Right lobe of liver (tissue), 4 donors: Measurements from ENCODE around the gene PTPN13.

Experiments used
- CTCF ChIP-seq, 4 donors: fragments of 200-600 bp in 3 of 4; fragments of 450-650 bp in 1 of 4; IDR thresholded peaks; one replicate each; pipeline versions ENCODE4 v1.5.1 to v1.8.0; 2016 to 2022; ENCODE audit warnings: antibody characterized with exemption in 4 of 4, mild to moderate bottlenecking in 2 of 4
- POLR2A ChIP-seq: fragments of 450-650 bp; IDR thresholded peaks from one replicate; pipeline ENCODE4 v1.6.1; 2017; ENCODE audit warnings: antibody characterized with exemption, mild to moderate bottlenecking
- donor health status: DM: no; HTN: no; CAD: no.
- donor health status: DM: no; HTN: no; CAD: no.
- donor health status: DM: no; HTN: yes; CAD: no.

- TF ChIP-seq POLR2A (no peak), CTCF (IDR thresholded peaks at IDR 0.05) (peak; percentile 18 to 32 (median 22))
Measured at GRCh38 chr4:86653237-86653865, 59.2 kb downstream of the PTPN13 start.
